Suppressor macrophage treated with lipopolysaccharide for 1 hour (primary cell): ENCODE results near the gene LRRC74B.
A peak's percentile ranks its signal among the peaks of the same experiment; 100 is the strongest.
"Not testable (repeated sequence)": the region's sequence is repeated elsewhere in the genome, so short reads cannot be mapped to it uniquely, and the experiment has no call there.

ENCODE experiments used
- DNase-seq, 3 donors: peaks; one replicate each; pipeline ENCODE4 v3.0.0-alpha.2; 2020 to 2022

Gene LRRC74B, protein sequence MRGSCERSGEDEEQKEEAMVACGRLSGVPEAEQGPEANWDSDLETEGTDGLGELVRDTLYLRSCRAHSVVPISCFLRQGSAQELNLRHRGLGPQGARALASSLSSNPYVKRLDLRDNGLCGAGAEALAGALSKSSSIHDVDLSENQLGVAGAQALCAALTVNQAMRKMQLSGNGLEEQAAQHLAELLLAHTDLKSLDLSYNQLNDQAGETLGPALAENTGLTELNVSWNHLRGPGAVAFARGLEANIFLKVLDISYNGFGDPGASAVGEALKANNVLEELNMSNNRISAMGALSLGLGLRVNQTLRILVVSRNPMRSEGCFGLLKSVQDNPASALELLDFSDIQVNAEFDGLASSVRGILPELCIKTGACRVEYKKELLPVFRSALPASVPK

DNA sequence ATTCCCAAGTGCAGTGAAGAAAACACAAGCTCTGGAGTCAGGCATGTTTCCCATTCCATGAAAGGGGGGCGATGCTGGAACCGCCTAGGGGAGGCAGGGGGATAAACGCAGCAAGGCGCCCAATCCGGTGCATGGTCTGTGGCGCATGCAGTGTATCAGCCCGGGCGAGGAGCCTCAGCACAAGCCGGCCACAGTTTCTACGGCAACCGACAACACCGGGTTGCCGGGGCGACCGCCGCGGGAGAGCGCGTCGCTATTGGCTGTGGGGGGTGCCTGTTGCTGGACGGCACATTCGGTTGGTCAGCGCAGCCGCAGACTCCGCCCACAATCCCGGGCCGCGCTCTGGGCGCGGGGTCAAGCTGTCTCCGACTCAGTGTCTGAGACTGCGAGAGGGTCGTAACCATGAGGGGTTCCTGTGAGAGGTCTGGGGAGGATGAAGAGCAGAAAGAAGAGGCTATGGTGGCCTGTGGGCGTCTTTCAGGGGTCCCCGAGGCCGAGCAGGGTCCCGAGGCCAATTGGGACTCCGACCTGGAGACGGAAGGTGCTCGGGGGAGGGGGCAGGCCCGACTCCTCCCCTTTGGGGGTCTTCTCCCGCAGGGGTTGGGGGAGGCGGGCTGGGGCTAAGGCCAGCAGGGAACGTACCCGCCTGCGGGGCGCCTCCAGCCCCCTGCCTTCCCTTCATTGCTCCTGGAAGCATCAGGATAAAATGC lies at the start of gene LRRC74B:
Gene LRRC74B (plus strand): TSS at position 362 of the 710 bp plus-strand sequence. CDS start 41 bp downstream, at position 403.
- DNase-seq = peak; percentile 75 to 85 (median 77)

DNA sequence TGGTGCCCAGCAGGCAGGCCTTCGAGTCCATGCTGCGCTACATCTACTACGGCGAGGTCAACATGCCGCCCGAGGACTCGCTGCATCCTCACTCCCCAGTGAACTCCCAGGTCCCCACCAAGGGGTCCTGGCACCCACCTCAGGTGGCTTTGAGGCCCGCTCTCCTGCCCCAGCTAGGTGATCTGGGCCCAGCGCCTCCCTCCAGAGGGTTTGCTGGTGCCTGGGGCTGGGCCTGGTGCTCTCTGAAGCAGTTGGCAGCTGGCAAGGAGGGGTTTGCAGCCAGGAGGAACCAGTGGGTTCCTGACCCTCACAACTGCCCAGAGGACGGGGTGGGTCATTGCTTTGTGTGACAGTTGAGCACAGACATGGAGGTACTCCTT lies 49.7 kb upstream of the LRRC74B start:
- DNase-seq = no peak

DNA sequence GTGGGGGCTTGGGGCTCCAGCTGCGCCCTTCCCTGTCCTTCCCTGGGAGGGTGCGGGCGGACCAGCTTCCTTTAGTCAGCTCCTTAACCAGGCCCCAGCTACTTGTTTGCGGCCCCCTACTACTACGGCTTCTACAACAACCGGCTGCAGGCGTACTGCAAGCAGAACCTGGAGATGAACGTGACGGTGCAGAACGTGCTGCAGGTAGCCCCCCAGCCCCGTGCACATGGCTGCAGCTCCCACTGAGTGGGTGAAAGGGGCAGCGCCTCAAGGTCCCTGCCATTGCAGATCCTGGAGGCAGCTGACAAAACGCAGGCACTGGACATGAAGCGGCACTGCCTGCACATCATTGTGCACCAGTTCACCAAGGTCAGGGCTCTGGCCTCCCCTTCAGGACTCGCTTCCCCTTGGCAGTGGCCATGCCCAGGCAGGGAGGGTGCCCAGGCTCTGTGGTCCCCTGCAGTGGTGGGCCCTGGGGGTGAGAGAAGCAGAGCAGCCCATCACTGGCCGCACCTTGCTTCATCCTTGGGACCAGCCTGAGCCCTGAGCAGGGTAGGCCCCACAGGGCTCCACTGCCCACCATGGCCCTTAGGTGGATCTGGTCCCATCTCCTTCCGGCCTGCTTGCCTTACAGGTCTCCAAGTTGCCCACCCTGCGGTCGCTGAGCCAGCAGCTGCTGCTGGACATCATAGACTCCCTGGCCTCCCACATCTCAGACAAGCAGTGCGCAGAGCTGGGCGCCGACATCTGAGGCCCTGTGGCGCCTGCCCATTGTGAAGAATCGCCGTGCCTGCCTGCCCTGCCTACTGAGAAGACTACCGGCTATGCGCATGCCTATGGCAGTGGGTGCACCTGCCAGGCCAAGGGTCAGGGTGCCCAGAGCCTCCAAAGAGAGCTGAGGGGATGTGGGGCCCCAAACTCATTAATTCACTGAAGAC lies 48.9 kb upstream of the LRRC74B start:
- no peak for DNase-seq

DNA sequence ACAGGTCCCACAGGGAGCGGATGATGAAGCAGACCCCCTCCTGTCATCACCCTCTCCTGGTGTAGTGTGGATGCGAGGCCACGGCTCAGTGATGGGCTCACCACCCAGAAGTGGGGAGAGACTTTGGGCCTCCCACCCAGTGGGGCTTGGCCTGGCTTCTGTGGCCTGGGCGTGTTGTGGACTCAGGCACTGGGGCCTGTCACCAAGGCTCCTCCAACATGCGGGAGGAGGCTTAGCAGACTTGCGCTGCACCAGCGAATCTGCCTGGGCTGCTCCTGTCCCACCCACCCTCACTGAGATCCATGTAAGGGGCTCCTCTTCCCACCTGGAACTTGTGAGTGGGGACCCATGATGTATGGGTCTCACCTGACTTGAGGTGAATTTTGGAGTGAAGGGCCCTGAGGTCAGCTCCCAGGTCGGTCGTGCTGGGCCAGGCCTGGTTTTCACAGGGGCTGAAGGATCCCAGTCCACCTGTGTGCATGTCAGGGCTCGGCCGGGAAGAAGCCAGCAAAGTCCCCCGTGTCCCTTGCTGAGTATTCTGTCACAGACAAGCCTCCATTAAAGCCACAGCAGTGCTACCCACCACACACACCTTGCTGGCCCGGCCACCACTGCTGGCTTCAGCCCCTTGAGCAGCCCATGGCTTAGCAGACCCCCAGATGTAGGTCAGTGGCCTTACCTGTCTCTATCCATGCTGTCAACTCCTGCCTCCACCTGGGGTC lies 48.0 kb upstream of the LRRC74B start:
- DNase-seq = no peak

DNA sequence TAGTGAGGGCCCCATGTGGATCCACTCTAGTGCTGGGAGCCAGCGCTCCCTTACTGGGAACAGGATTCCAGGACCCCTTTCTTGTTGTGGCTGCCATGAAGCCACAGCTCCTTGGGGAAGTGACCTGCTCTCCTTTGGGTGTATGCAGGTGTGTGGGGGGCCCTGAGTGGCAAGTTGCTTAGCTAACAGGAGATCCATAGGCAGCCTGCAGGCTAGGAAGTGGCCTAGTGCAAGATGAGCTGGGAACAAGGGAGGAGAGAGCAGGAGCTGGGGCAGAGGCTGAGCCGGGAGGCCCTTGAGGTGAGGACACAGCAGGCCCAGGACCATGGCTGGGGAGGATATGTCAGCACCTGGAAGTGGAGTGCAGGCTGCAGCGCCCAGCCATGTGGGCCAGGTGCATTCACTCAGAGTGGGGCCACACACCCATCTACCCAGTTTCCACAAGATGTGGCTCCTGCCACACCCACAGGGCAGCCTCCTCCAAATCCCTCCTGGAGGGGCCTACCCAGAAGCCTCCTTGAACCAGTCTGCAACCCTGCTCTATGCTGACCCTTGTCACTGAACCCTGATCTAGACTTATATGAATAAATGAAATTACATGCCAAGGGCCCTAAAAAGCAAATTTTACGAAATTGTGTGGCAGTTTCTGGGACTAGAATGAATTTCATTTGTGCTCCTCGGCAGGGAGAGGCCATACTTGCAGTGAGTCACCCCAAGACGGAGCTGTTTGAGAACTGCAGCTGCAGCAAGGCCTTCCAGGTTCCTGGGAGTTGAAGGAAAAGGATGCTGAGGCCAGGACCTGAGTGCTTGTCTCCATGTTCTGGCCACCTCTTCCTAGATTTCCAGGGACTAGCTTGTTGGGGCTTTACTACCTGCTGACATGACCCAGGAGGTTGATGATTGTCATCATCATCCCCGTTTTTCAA lies 47.1 kb upstream of the LRRC74B start:
- DNase-seq = no peak

DNA sequence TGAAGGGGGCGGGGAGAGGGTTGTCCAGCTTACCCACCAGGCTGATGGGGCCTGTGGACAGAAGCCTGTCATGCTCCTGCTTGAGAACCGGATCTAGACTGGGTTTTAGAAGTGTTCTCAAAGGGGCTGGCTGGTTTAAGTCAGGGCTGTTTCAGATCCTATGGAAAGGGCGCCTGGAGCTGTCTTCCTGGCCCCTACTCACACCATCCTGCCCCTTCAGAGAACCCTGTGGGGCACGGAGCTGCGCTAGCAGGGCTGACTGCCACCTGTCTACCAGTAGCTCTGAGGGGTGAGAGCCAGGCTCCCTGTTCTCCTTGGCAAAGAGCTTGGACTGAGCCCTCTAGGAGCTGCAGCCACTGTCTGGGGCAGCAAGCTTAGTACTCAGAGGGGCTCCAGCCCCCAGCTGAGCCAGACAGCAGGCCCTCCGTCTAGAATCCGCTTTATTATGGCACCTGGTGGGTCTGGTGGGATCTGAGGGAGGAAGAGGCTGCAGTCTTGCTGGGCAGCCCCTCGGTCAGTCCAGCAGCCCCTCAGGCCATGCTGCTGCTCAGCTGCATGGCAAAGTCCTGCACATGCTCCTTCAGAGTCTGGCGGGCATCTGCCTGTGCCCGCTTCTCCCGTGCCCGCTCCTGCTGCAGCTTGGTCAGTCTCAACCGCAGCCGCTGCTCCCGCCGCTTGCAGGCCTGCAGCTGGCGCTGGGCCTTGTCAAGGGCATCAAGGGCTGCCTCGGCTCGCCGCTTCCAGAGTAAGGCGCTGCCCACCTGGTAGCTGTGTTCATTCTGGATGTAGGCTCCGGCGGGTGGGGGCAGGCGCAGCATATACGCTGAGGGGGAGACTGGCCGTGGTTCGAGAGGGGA lies 46.2 kb upstream of the LRRC74B start:
- DNase-seq = no peak

DNA sequence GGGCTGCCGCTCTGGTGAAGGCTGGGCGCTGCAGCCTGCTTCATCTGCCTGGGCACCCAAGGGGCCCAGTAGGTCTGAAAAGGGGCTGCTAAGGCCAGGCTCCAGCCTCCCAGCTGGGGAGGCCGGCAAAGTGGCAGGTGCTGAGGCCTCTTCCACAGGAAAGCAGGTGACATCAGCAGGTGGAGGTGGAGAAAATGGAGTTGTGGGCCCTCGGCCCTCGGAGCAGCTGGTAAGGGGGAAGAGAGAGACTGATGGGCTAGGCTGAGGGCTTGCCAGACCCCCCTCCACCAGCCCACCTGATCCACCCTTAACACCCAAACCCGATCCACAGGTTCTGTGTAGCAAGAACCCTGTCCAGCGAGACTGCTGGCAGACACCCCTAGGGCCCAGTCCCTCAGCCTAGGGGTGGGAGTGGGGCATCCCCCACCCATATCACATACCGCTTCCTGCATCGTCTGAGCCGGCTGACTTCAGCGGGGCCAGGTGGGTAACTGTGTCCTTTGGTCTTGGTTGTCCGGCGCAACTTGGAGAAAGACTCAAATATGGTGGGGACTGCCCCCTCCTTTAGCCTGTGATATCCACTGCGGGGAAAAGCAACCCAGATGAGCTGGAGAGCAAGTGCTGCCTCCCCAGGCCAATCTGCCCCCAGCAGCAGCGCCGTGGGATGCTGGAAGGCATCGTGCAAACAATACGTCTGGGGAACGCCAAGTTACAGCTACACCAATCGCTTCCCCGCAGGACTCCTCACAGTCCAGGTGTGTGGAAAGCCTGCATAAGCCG lies 45.3 kb upstream of the LRRC74B start:
- no peak for DNase-seq

DNA sequence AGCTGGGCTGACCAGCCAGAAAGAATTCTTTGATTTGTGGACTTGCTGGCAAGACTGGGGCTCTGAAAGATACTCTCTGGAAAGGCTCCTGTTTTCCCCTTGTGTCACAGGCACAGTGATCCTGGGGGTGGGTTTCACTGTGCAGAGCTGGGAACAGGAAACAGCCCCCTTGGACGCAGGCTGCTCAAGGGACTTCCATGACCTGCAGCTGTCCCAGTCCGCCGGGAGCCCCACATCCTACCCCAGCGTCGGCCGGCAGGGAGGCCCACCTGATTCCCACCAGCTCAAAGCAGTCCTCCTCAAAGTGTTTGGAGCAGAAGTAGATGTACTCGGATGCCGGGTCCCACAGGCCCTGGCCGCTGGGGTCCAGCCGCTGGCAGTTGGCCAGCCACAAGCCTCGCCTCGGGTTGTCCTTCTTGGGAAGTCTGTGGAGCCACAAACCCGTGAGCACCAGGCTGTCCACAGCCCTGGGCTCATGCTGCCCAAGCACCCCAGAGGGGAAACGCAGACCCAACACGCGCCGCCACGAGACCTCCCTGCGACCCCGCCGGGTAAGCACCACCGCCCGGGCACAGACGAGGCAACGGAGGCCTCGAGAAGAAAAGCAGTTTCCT lies 44.7 kb upstream of the LRRC74B start:
- no peak for DNase-seq

DNA sequence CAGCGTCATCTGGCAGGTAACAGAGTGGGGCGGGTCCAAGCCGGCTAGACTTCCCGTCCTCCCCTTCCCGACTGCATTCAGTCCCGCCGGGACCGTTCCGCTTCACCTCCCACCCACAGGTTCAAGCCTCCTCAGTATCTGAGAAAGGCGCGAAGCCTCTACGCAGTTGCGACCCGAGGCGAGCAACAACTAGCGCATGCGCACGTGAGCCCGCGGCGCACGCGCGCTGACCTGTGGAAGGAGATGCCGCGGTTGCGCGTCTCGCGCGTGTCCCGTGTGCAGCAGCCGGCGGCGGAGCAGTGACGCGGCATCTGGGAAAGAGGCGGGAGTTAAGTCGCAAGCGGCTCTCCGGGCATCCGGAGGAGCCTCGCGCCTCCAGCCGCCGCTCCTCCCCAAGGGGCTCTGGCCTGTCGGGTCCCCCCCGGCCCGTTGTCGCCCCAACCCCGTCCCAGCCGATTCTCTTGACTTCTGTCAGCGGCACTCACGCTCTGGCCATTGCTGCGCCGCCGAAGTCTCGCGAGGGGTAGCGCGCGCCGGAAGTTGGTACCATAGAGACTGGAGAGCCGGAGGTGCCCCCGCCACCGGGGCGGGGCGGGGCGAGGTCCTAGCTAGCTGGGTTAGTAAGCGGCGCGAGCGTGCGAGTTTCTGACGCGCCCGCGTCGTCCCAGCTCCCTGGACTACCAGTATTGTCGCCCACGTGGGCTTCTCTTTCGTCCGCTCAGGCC lies 44.0 kb upstream of the LRRC74B start, which contains the start of gene THAP7:
Gene THAP7 (minus strand): TSS at position 518 of the 725 bp plus-strand sequence. CDS start 207 bp downstream, at position 311.
- DNase-seq = peak; percentile 97 to 99 (median 99)

DNA sequence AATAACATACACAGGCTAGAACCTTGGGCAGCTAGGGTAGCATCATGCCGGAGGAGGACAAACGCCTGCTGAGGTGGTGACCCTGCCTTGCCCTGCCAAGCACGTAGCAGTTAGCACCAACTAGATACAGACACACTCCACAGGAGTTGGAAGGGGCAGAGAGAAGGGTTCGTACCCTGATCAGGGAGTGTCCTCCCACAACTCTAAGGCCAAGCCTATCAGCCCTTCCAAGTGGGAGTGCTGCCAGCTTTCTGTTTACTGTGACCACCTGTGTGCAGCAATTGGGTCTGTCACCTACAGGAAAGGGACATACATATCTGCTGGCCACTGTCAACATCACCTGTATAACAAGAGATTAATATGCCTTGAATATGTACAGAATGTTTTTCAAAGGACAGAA lies 42.0 kb upstream of the LRRC74B start:
- no peak for DNase-seq

DNA sequence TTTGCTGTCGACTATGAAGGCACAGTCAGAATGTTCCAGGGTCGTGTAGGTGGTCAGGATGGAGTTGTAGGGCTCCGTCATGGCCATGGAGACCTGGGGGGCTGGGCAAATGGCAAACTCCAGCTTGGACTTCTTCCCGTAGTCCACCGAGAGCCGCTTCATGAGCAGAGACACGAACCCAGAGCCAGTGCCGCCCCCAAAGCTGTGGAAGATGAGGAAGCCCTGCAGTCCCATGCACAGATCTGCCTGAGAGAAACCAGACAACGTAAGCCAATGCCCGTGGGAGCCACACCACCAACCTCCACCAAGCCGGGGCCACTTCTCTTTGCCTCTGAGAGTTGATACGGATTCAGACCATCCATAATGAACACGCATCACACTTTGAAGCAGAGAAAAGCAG lies 36.5 kb upstream of the LRRC74B start:
- not testable (repeated sequence) for DNase-seq

DNA sequence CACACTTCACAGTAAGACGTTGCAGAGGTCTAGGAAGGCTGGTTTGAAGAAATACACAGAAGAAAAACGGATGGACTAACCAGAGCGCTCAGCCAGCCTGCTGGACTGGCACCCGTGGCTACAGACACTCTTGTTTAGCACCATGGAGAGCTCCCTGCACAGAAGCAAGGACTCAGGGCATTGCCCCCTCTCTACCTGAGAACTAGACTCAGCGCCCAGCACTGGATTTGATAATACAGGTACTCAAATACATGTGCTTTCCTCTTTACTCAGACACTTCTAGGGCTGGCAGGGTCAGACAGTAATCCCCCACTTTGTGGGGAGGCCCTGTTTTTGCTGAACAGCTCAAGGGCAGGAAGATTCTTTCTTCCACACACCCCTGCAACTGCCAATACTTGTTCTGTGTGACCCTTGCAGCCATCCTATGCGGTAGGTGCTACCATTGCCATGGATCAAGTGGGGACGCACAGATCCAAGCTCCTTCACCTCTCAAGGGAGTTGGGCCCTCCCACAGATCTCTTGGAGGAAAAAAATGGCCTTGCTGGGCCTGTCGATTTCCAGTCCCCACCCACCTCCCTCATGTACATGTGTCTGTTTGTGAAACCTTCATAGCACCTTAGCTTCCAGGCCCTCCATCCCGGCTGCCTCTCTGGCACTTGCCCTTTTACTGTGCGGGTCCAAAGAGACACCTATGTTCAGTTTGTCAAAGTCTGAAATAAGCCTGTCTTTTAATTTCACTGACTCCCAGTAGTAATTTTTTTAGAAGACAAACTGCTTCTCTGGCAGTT lies 35.9 kb upstream of the LRRC74B start:
- peak; percentile 27 to 37 (median 30) for DNase-seq

DNA sequence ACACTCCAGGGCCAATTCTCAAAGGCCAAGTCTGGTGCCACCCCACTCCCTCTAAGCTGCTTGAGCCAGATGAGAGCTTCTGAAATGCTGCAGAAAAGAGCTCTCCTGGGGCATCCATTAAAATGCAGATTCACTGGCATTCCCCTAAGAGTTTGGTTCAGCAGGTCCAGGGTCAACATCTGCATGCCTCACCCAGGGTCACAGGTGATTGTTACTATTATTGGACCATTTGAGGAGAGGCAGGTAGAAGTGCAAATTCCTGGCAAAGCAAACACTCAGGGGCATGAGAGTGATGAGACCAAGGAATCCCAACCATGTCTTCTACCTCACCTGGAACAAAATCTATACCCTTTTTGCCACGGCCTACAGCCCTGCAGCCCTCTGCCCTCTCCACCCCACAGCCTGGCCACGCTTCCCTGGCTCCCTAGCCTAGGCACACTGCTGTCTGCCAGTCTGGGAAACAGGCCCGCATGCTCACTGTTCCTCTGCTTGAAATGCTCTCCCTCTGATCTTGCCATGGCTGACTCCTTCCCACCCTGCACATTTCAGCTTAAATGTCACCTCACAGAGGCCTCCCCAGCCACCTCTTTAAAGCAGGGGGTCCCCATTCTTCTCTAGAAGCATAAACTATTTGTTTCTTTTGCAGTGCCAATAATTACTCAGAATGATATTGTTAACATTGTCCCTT lies 35.2 kb upstream of the LRRC74B start:
- DNase-seq = no peak

DNA sequence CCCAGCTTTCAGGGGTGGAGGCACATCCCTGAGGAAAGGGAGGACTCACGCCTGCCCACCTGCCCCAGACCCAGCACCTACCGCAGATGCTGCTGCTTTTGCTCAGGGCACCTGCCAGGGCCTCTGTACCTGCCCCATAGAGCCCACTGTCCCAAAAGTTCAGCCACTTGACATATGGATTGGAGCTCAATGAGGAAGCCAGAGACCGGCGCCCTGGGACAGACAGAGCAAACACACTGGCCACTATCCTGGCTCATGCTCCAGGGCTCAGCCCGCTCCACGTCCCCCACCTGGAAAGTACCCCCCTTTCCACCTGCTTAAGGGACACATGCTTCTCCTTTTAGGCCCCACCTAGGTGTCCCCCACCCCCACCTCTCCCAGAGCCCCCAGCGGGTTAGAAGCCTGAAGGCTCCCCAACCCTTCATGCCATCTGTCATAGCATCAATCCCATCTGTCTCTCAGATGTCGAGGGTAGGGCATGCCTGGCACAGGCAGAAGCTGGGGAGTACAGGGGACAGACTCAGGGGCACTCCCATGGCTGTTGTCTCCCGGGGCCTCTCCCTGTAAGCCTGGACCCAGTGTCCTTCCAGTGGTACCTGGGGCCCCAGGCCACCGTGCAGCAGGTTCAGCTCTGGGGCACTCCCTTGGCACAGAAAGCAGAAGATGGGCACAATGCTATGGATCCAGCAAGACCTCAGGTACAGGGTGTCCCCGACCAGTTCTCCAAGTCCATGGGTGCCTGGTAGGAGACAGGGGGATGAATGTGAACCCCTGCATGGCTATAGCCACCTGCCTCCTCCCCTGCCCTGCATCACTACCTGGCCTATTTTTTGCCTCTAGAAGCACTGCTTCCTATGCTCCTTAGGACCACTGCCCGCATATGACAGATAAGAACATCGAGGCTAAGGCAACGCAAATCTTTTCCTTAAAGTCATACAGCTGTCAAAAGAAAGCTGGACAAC lies 33.0 kb upstream of the LRRC74B start:
- no peak for DNase-seq

DNA sequence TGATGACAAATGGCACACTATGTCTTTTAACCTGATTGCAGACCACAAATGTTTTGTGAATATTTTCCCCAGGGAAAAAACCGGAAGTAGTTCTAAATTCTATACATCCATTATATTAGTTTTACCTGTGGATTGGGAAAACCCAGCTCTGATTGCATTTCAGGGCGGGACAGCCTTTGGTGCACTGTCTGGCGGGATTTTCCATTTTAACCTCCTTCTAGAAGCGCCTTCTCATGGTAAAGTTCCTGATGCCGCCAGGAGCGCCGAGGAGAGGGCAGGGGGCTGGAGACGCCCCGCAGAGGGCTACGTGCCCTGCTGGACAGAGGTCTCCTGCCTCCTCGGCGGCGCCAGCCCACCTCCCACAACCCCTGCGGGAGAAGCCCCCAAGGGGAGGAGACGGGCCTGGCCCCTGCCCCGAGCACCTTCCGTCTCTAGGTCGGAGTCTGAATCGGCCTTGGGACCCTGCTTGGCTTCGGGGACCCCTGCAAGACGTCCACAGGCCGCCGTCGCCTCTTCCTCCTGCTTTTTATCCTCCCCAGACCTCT lies 32.0 kb upstream of the LRRC74B start:
- no peak for DNase-seq
